Stimulated activated memory B cell treated with anti-CD40 and anti-IgM and Interleukin-4, amounts not matched to agents 10 μg/mL and 1 μg/mL and 100 μg/mL, for 72 hours (primary cell): ENCODE measurements around the gene RPS19.

Experiments
- ATAC-seq: fragments of 150-1000 bp; cut with Tn5 transposase; 2 replicates; pipeline ENCODE4 v1.10.0; 2021
- H3K27ac Mint-ChIP-seq: one replicate; pipeline ENCODE4 v1.8.0; 2022; ENCODE audit warnings: mild to moderate bottlenecking, mixed read lengths
- H3K27me3 Mint-ChIP-seq: one replicate; pipeline ENCODE4 v1.8.0; 2022; ENCODE audit warnings: mixed read lengths
- H3K36me3 Mint-ChIP-seq: one replicate; pipeline ENCODE4 v1.8.0; 2022; ENCODE audit warnings: mixed read lengths
- H3K4me1 Mint-ChIP-seq: one replicate; pipeline ENCODE4 v1.8.0; 2022; ENCODE audit warnings: mixed read lengths
- H3K4me3 Mint-ChIP-seq: one replicate; pipeline ENCODE4 v1.8.0; 2022; ENCODE audit warnings: mild to moderate bottlenecking, moderate library complexity, mixed read lengths
- H3K9me3 Mint-ChIP-seq: one replicate; pipeline ENCODE4 v1.8.0; 2022; ENCODE audit warnings: mixed read lengths

RPS19 gene

GRCh38 chr19:41859618-41860418 lies at the start of gene RPS19:
RPS19 (plus strand) TSS chr19:41860255; CDS start chr19:41860775, 520 bp downstream.
- Mint-ChIP-seq H3K27ac (peak within 1 kb of the TSS; percentile 89), H3K27me3 (no peaks in the 10 kb centered on the region), H3K4me3 (peak within 1 kb of the TSS; percentile 93), H3K9me3 (no peaks in the 10 kb centered on the region), H3K36me3 (peaks cover 41% of the 10 kb centered on the region), H3K4me1 (peaks cover 43% of the 10 kb centered on the region)
- ATAC-seq, result peak; percentile 94

GRCh38 chr19:41810301-41810700 lies 49.8 kb upstream of the RPS19 start:
- no peak for ATAC-seq
- no peaks in the 10 kb centered on the region for H3K9me3 Mint-ChIP-seq
- H3K4me1 Mint-ChIP-seq, result peaks cover 28% of the 10 kb centered on the region
- no peaks in the 10 kb centered on the region for H3K27me3 Mint-ChIP-seq
- peak overlapping the region; percentile 58 for H3K27ac Mint-ChIP-seq
- H3K36me3 Mint-ChIP-seq, result no peaks in the 10 kb centered on the region
- no peak overlapping the region for H3K4me3 Mint-ChIP-seq

- H3K27ac Mint-ChIP-seq, result peak overlapping the region; percentile 58
- H3K4me1 Mint-ChIP-seq, result peaks cover 28% of the 10 kb centered on the region
- H3K4me3 Mint-ChIP-seq, result no peak overlapping the region
- no peaks in the 10 kb centered on the region for H3K27me3 Mint-ChIP-seq
- ATAC-seq, result peak; percentile 74
- H3K36me3 Mint-ChIP-seq, result no peaks in the 10 kb centered on the region
- H3K9me3 Mint-ChIP-seq, result no peaks in the 10 kb centered on the region
Measured at GRCh38 chr19:41811036-41811435, 49.0 kb upstream of the RPS19 start.

- Mint-ChIP-seq H3K36me3 (no peaks in the 10 kb centered on the region), H3K4me1 (peaks cover 28% of the 10 kb centered on the region), H3K4me3 (no peak overlapping the region), H3K9me3 (no peaks in the 10 kb centered on the region), H3K27me3 (no peaks in the 10 kb centered on the region), H3K27ac (no peak overlapping the region)
- ATAC-seq, result no peak
Measured at GRCh38 chr19:41811981-41812380, 48.1 kb upstream of the RPS19 start.

- no peak for ATAC-seq
- Mint-ChIP-seq H3K4me1 (peaks cover 28% of the 10 kb centered on the region), H3K9me3 (no peaks in the 10 kb centered on the region), H3K4me3 (no peak overlapping the region), H3K27ac (no peak overlapping the region), H3K27me3 (no peaks in the 10 kb centered on the region), H3K36me3 (no peaks in the 10 kb centered on the region)
Measured at GRCh38 chr19:41813911-41814310, 46.1 kb upstream of the RPS19 start.

GRCh38 chr19:41815301-41815700 lies 44.8 kb upstream of the RPS19 start:
- no peak for ATAC-seq
- no peaks in the 10 kb centered on the region for H3K36me3 Mint-ChIP-seq
- no peaks in the 10 kb centered on the region for H3K27me3 Mint-ChIP-seq
- no peak overlapping the region for H3K4me3 Mint-ChIP-seq
- no peaks in the 10 kb centered on the region for H3K9me3 Mint-ChIP-seq
- peaks cover 20% of the 10 kb centered on the region for H3K4me1 Mint-ChIP-seq
- H3K27ac Mint-ChIP-seq, result no peak overlapping the region

- Mint-ChIP-seq H3K27me3 (peaks cover 10% of the 10 kb centered on the region), H3K4me3 (no peak overlapping the region), H3K27ac (no peak overlapping the region), H3K36me3 (no peaks in the 10 kb centered on the region), H3K9me3 (no peaks in the 10 kb centered on the region), H3K4me1 (peaks cover 10% of the 10 kb centered on the region)
- ATAC-seq, result no peak
Measured at GRCh38 chr19:41816761-41817160, 43.3 kb upstream of the RPS19 start.

GRCh38 chr19:41821003-41821735 lies 38.9 kb upstream of the RPS19 start:
- Mint-ChIP-seq H3K4me1 (peaks cover 5% of the 10 kb centered on the region), H3K36me3 (no peaks in the 10 kb centered on the region), H3K27me3 (peaks cover 29% of the 10 kb centered on the region), H3K9me3 (no peaks in the 10 kb centered on the region), H3K4me3 (no peak overlapping the region), H3K27ac (no peak overlapping the region)
- peak; percentile 81 for ATAC-seq

GRCh38 chr19:41837981-41838708 lies 21.9 kb upstream of the RPS19 start:
- H3K27me3 Mint-ChIP-seq, result peaks cover 44% of the 10 kb centered on the region
- H3K4me1 Mint-ChIP-seq, result no peaks in the 10 kb centered on the region

GRCh38 chr19:41839211-41839610 lies 20.8 kb upstream of the RPS19 start:
- Mint-ChIP-seq H3K27ac (no peak overlapping the region), H3K4me3 (no peak overlapping the region), H3K9me3 (peaks cover 7% of the 10 kb centered on the region), H3K4me1 (no peaks in the 10 kb centered on the region), H3K27me3 (peaks cover 54% of the 10 kb centered on the region), H3K36me3 (peaks cover 6% of the 10 kb centered on the region)
- no peak for ATAC-seq

More at GRCh38 chr19:41837981-41838708, 21.9 kb upstream of the RPS19 start:
- Mint-ChIP-seq H3K36me3 (no peaks in the 10 kb centered on the region), H3K4me3 (no peak overlapping the region), H3K27ac (no peak overlapping the region), H3K9me3 (no peaks in the 10 kb centered on the region)
- no peak for ATAC-seq

- peaks cover 6% of the 10 kb centered on the region for H3K36me3 Mint-ChIP-seq
- H3K4me3 Mint-ChIP-seq, result no peak overlapping the region
- H3K9me3 Mint-ChIP-seq, result peaks cover 9% of the 10 kb centered on the region
- no peak overlapping the region for H3K27ac Mint-ChIP-seq
- no peak for ATAC-seq
- no peaks in the 10 kb centered on the region for H3K4me1 Mint-ChIP-seq
- H3K27me3 Mint-ChIP-seq, result peaks cover 36% of the 10 kb centered on the region
Measured at GRCh38 chr19:41843371-41843770, 16.7 kb upstream of the RPS19 start.

- H3K4me3 Mint-ChIP-seq, result no peak within 1 kb of the TSS
- no peaks in the 10 kb centered on the region for H3K4me1 Mint-ChIP-seq
- H3K27me3 Mint-ChIP-seq, result peaks cover 24% of the 10 kb centered on the region
- H3K9me3 Mint-ChIP-seq, result peaks cover 9% of the 10 kb centered on the region
- ATAC-seq, result no peak
- no peak within 1 kb of the TSS for H3K27ac Mint-ChIP-seq
- peaks cover 6% of the 10 kb centered on the region for H3K36me3 Mint-ChIP-seq
Measured at GRCh38 chr19:41844601-41845000, 15.5 kb upstream of the RPS19 start, which contains the start of gene LYPD4. LYPD4 (minus strand) TSS chr19:41844683; CDS start chr19:41839285, 5,398 bp downstream.

GRCh38 chr19:41845001-41845050 lies 15.2 kb upstream of the RPS19 start, which contains the start of gene DMRTC2:
DMRTC2 (plus strand) TSS chr19:41845042; CDS start chr19:41847429, 2,387 bp downstream.
- no peaks in the 10 kb centered on the region for H3K4me1 Mint-ChIP-seq
- H3K4me3 Mint-ChIP-seq, result no peak within 1 kb of the TSS
- H3K36me3 Mint-ChIP-seq, result peaks cover 6% of the 10 kb centered on the region
- H3K27ac Mint-ChIP-seq, result no peak within 1 kb of the TSS
- ATAC-seq, result no peak
- H3K27me3 Mint-ChIP-seq, result peaks cover 22% of the 10 kb centered on the region
- H3K9me3 Mint-ChIP-seq, result peaks cover 9% of the 10 kb centered on the region

GRCh38 chr19:41845051-41845590 lies 14.9 kb upstream of the RPS19 start:
- peaks cover 9% of the 10 kb centered on the region for H3K9me3 Mint-ChIP-seq
- H3K4me1 Mint-ChIP-seq, result no peaks in the 10 kb centered on the region
- peaks cover 19% of the 10 kb centered on the region for H3K27me3 Mint-ChIP-seq
- peaks cover 6% of the 10 kb centered on the region for H3K36me3 Mint-ChIP-seq
- H3K4me3 Mint-ChIP-seq, result no peak overlapping the region
- peak; percentile 27 for ATAC-seq
- H3K27ac Mint-ChIP-seq, result no peak overlapping the region

- H3K9me3 Mint-ChIP-seq, result peaks cover 9% of the 10 kb centered on the region
- peaks cover 6% of the 10 kb centered on the region for H3K36me3 Mint-ChIP-seq
- H3K4me1 Mint-ChIP-seq, result no peaks in the 10 kb centered on the region
- H3K27me3 Mint-ChIP-seq, result peaks cover 14% of the 10 kb centered on the region
- no peak overlapping the region for H3K4me3 Mint-ChIP-seq
- H3K27ac Mint-ChIP-seq, result no peak overlapping the region
- no peak for ATAC-seq
Measured at GRCh38 chr19:41847351-41848105, 12.5 kb upstream of the RPS19 start.
